GM20431 (cell line): ENCODE data around the gene HSPB7.
"Not testable (repeated sequence)": the region's sequence is repeated elsewhere in the genome, so short reads cannot be mapped to it uniquely, and the experiment has no call there.

Source experiments
- in situ Hi-C: fragments of 300-500 bp; cut with MseI, MboI; formaldehyde crosslinking; loops from one replicate; pipeline ENCODE4 v1.15.0; 2020; ENCODE audit warnings: low sequenced_read_pairs; ENCODE audit not compliant: unreplicated experiment

Gene HSPB7

DNA sequence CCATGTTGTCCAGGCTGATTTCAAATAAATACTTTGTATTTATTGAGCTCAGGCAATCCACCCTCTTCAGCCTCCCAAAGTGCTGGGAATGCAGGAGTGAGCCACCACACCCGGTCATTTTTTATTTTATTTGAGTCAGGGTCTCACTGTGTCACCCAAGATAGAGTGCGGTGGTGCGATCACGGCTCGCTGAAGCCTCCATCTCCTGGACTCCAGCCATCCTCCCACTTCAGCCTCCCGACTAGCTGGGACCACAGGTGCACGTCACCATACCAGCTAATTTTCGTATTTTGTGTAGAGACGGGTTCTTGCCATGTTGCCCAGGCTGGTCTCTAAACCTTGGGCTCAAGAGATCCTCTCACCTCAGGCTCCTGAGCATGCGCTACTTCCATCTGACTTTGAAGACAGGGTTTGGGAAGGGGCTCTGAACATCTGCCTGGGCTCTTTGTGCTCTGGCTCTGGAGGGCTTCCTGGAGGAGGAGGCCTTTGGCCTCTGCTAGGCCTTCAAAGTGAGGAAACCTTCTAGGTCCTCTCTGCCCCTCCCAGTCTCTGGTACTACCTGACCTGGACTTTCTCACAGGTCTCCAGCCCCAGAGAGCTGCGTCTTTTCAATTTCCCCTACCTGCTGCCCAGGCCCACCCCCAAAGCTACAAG is 5.8 kb downstream of the HSPB7 start:
- in situ Hi-C loops = no loop called here

DNA sequence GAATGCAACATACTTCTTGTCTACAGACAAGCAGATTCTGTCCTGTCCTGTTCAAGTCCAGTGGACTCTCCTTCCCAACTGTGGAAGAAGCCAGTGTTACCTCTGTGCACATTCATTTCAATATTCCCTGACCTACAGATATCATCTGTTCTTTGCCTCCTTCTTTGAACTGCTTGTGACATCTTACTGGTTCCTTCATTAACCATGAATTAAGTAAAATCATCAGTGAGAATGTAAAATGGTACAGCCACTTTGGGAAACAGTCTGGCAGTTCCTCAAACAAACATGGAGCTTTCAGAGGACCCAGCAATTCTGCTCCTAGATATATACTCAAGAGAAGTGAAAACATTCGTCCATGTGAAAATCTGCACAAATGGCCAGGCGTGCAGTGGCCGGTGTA is 7.0 kb downstream of the HSPB7 start:
- in situ Hi-C loops = no loop called here

DNA sequence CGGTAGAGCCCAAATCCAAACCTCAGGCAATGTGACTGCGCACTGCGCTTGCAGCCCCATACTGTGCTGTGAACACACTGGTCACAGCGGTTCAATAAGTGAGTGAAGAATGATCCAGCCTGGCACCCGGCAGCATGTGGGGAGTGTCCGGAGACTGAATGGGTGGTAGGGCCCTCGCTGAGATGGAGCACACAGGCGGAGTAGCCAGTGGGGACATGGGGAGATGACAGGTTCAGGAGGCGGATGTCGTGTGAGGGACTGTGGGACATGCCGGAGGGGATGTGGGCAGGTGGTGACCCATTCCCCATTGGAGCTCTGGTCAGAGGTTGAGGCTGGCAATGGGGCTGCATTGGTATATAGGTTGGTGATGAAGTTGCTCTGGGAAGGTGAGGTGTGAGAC is 8.2 kb downstream of the HSPB7 start:
- in situ Hi-C loops = no loop called here

DNA sequence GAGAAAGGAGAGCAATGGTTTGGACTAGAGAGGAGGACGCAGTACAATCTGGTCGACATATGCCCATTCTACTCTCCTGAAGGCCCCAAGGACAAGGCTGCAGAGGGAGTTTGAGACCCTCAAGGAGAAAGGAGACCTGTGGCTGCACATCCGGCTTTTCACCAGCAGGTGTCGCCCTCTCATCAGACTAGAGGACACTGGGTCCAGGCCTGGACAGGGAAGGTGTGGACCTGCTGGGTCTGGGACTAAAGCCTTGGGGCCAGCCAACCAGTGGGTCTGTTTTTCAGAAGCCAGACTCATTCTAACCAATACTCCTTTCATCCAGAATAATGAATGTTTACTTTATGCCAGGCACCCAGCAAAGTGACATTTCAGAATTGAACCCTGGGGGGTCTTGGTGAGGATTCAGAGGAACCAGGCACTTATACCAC is 8.8 kb downstream of the HSPB7 start:
- in situ Hi-C loops = no loop called here

DNA sequence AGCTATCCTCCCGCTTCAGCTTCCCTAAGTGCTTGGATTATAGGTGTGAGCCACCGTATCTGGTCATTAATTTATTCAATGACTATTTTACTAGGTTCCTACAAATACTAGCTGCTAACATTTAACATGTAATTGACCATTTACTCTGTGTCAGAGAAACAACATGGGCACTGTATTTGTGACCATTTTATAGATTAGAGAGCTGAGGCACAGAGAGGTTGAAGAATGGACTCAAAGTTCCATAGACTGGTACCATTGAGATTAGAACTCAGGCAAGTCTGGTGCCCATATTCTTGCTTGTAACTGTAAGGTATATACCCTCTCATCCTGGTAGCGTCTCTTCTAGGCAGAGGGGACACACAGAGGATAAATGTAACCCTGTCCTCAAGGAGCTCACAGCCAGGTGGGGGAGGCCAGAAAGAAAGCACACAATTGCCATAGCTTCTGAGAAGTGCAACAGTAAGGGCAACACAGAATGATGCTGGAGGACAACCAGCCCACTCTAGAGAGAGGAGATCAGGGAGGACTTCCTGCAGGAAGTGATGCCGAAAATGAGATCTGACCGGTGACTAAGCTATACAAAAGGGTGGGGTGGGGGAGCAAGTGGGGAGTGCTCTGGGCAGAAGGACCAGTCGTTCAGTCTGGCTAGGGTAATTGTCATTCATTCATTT is 10.0 kb downstream of the HSPB7 start:
- in situ Hi-C loops = no loop called here

DNA sequence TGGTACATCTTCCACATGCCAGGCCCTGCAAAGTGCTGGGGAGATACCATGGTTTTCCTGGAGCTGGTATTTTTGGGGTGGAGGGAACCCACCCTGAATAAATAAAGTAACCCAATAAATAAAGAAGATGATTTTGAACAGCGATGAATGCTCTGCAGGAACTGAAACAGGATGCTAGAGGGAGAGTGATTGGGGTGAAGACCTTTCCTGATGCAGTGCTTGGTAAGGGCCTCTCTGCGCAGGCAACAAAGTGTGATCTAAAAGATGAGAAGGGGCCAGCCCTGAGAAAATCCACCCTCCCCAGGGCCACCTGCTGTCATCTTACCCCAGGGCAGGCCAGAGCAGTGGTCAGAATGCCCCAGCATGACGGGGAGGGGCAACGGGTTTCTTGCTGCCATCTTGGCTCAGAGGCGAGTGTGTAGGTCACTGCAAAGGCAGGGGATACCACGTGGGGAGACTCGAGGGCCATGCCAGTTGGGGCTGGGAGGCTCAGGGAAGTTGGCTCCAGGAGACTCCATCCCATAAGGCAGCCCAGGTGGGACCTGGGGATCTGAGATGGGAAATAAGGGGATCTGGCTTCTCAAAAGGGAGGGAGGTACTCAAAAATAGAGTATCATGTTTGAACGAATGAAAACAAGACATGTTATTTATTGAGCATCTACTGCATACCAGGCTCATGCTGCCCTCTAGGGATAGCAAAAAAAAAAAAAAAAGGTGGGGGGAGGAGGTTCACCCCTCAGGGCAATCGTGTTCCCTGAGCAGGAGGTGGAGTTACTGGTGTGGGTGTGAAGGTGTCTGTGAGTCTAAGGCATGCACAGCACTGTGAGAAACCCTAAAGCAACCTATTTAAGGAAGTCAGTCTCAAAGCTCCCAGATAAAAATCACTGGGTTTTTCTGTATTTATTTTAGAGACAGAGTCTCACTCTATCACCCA is 11.0 kb downstream of the HSPB7 start:
- in situ Hi-C loops = no loop called here

DNA sequence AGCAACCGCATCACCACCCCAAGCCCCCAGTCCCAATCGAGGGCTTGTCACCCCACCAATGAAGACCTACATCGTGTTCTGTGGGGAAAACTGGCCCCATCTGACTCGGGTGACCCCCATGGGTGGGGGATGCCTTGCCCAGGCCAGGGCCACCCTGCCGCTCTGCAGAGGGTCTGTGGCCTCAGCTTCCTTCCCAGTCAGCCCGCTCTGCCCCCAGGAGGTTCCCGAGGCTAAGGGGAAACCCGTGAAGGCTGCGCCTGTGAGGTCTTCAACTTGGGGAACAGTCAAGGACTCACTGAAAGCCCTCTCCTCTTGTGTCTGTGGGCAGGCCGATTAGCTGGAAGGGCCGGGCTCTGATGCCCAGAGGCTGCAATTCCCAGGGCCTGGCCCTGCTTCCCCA is 11.8 kb downstream of the HSPB7 start:
- in situ Hi-C loops = no loop called here

DNA sequence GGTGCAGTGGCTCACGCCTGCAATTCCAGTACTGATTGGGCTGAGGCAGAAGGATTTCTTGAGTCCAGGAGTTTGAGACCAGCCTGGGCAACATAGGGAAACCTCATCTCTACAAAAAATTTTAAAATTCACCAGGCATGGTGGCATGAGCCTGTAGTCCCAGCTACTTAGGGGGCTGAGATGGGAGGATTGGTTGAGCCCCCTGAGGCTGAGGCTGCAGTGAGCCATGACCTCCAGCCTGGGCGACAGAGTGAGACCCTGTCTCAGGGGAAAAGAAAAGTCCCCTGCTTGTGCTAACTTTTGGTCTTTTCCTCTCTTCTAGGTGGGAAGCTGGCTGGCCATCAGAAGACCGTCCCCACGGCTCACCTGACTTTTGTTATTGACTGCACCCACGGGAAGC is 12.2 kb downstream of the HSPB7 start:
- in situ Hi-C loops = no loop called here

DNA sequence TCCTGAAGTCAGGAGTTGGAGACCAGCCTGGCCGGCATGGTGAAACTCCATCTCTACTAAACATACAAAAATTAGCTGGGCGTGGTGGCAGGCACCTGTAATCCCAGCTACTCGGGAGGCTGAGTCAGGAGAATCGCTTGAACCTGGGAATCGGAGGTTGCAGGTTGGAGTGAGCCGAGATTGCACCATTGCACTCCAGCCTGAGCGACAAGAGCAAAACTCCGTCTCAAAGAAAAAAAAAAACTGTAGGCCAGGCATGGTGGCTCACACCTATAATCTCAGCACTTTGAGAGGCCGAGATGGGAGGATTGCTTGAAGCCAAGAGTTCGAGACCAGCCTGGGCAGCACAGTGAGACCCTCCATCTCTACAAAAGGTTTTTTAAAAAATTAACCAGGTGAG is 16.6 kb downstream of the HSPB7 start:
- in situ Hi-C loops = not testable (repeated sequence)

DNA sequence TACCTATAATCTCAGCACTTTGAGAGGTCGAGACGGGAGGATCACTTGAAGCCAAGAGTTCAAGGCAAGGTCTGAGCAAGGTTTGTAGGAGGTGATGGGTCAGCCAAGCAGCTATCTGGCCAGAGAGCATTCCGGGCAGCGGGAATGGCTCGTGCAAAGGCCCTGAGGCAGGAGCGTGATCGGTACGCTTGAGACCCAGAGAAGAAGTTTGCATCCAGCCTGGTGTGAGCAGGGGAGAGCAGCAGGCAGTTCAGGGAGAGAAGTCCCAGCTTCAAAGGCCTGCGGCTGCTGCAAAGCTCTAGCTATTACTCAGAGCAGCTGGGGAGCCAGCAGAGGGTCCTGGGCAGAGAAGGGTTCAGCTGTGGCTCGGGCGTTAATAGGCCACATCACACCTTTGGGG is 18.9 kb downstream of the HSPB7 start:
- in situ Hi-C loops = loop anchor here (25.0 kb wide), 1 partner anchor 187 kb away; the partner anchor contains the start of gene UQCRHL

DNA sequence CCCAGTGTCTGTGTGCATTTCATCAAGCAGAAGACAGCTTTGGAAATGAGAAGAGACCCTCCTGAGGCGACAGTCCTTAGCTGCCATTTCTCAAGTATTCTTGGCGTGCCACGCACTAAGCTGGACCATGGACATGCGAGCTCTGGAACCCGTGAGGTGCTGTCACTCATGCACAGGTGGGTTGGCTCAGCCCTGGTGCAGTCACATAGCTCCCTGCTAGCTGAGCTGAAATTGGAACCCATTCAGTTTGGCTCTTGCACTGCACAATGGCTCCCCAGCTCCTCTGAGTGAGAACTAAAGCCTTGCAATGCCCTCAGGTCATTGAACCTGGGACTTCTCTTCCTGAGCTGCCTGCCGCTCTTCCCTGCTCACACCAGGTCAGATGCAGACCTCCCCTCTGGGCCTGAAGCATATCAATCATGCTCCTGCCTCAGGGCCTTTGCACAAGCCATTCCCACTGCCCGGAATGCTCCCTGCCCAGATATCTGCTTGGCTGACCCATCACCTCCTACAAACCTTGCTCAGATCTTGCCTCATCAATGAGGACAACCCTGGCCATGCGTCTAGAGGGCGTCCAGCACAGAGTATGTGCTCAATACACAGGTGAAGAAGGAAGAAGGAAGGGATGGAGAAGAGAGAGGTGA is 20.1 kb downstream of the HSPB7 start:
- in situ Hi-C loops = loop anchor here (25.0 kb wide), 1 partner anchor 185 kb away; the partner anchor contains the start of gene UQCRHL

DNA sequence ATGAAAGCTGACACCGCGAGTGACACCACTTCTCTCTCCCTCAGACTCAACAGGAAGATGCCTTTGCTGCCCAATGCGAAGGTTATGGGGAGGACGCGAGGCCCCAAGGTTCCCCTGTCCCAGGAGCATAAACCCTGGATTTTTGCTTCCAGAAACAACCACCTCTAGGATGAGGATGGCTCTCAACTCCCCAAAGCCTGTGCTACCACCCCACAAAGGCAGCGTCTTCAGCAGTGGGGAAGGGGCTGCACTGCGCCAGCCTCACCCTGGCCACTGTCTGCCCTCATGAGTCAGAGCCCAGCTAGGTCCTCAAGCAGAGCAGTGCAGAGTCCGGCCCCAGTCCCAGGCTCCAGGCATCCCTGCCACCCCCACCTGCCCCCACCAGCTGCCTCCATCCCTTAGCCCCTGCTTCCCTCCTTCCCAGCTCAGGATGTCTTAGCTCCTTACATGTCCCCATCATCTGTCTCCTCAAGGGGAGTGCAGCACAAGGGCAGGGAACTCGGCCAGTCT is 20.7 kb downstream of the HSPB7 start:
- in situ Hi-C loops = loop anchor here (25.0 kb wide), 1 partner anchor 185 kb away; the partner anchor contains the start of gene UQCRHL

DNA sequence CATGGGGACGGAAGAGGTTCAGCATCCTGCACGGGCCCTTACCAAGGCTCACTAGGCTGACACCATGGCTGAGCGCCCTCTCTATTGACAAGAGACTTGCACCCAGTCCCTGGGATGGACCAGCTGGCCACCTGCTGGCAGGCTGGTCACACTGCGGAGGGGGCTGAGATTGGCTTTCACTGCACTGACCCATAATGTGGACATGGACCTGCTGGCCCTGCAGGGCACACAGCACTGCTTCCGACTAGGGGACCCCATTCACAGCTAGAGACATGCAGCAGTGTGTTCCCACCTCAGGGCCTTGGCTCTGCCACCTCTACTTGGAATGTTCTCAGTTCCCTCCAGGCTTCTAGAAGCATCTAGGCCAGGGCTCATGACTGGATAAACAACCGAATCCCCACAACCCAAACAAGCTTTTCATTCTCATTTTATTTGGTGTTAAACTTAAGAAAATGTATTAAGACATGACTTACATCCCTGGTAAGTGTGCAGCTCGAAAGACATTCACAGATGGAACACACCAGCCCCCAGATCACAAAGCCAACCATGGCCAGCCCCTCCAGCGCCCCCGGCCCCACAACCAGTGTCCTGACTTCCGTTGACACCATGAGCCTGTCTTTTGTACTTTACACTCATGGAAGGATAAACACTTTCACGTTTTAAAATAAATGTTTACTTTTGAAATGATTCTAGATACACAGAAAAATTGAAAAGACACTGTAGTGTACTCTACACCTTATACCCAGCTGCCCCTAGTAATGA is 23.1 kb downstream of the HSPB7 start:
- in situ Hi-C loops = loop anchor here (25.0 kb wide), 1 partner anchor 182 kb away; the partner anchor contains the start of gene UQCRHL

DNA sequence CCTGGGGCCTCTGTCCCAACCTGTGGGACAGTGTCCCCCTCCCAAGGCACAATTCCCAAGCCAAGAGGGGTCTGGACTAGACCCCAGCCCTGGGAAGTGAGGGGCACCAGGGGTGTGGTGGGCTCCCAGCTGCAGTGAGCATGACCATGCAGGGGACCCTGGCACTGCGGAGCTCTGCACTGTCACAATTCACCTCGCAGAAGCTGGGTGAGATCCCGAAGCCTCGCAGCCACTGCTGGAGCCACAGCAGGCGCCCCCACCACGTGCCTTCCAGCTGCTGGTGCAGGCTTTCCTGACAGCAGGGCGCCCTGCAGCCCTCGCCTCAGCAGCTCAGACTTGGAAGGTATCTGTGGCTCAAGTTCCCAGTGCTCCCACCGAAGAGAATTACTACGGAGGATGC is 23.8 kb downstream of the HSPB7 start:
- in situ Hi-C loops = loop anchor here (25.0 kb wide), 1 partner anchor 182 kb away; the partner anchor contains the start of gene UQCRHL

DNA sequence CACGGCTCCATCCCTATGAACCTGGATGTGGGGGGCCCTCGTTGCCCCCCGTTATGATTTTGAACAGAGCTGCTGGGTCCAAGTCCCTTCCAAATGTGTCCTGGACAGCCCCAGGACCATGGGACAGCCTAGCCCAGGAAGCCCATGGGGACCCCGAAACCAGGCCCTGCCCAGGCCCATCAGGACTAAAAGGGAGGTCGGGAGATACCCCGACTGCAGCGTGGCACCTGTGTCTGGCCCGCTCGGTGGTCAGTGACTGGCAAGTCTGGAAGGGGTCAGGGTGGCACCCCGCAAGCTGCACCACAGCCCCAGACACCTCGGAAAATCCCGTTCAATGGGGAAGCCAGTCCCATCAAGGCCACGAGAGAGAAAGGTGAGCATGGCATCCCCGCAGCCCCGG is 24.2 kb downstream of the HSPB7 start:
- in situ Hi-C loops = loop anchor here (25.0 kb wide), 1 partner anchor 181 kb away; the partner anchor contains the start of gene UQCRHL

DNA sequence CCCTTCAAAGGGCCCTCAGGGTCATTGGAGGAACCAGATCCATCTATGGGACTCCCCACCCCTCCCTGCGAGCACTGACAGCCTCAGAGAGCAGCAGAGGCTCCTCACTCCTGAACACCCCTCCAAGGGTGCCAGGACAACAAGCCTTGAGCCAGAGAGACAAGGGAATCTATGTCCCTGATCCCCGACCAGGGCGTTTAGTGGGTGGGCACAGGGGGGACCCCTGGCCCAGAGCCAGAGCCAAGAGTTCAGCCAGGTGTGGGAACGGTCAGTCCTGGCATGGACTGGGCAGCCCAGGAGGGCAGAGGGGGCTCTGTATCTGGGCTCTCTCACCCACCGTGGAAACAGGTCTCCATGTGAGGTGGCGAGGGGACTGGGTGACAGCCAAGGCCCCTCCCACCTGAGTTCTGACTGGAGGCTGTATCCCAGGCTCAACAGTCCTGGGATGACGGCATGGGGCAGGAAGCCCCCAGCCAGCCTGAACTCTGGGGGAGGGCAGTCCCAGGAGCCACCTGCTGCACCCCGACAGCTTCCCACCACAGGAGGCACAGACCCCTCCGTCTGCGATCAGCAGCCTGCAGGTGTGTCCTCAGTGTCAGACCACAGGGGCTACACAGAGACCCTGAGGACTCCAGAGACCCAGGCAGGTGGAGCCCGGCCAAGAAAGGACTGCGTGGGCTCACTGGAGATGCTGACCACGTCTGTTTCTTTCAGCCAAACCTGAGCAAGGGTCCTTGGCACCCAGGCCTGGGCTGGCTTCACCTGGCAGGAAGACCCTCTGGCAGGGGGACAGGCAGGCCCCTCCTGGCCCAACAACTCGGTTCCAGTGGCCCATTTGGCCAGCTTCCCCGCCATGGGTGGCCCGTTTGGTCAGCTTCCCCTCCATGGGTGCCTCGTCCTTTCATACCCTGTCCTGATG is 25.0 kb downstream of the HSPB7 start:
- in situ Hi-C loops = loop anchor here (25.0 kb wide), 1 partner anchor 181 kb away; the partner anchor contains the start of gene UQCRHL

DNA sequence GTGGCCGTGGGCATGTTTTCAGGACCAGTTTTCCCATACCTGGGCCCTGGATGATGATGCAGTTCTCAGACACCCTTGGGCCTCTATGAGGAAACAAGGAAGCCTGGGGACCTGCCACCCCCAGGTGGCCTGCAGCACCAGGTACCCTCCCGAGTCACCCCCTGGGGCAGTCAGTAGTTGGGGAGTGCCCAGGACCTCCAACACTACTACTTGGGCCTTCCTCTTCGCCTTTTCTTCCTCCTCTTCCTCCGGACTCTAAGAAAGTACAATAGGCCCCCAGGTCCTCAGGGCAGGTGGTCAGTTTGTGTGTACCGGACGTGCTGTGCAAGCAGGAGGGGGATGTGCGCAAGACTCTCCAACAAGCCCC is 25.7 kb downstream of the HSPB7 start:
- in situ Hi-C loops = loop anchor here (25.0 kb wide), 1 partner anchor 180 kb away; the partner anchor contains the start of gene UQCRHL
